ENCODE measurements around the gene TBC1D7.
"Not testable (repeated sequence)": the region's sequence is repeated elsewhere in the genome, so short reads cannot be mapped to it uniquely, and the experiment has no call there.

Gene TBC1D7

GRCh38 chr6:13355999-13356785 is 27.9 kb upstream of the TBC1D7 start:
- no peak for DNase-seq

- peak; percentile 80 for DNase-seq
These were observed 27.0 kb upstream of the TBC1D7 start for GRCh38 chr6:13355043-13355945.

GRCh38 chr6:13354331-13355042 is 26.1 kb upstream of the TBC1D7 start:
- peak; percentile 75 for DNase-seq

GRCh38 chr6:13352165-13352564 is 23.8 kb upstream of the TBC1D7 start:
- no peak for DNase-seq

GRCh38 chr6:13351271-13351670 is 22.9 kb upstream of the TBC1D7 start:
- no peak for DNase-seq

GRCh38 chr6:13349811-13350506 is 21.6 kb upstream of the TBC1D7 start:
- DNase-seq = no peak

- DNase-seq = no peak
These were observed 20.2 kb upstream of the TBC1D7 start for GRCh38 chr6:13348334-13349113.

GRCh38 chr6:13346245-13346644 is 17.9 kb upstream of the TBC1D7 start:
- no peak for DNase-seq

GRCh38 chr6:13342414-13343019 is 14.2 kb upstream of the TBC1D7 start:
- no peak for DNase-seq

GRCh38 chr6:13339863-13340630 is 11.7 kb upstream of the TBC1D7 start:
- DNase-seq = no peak

- DNase-seq = peak; percentile 11
These were observed 9.7 kb upstream of the TBC1D7 start for GRCh38 chr6:13338038-13338437.

GRCh38 chr6:13336553-13336952 is 8.2 kb upstream of the TBC1D7 start:
- DNase-seq = peak; percentile 71

- DNase-seq = peak; percentile 22
These were observed 6.6 kb upstream of the TBC1D7 start for GRCh38 chr6:13334953-13335352.

- DNase-seq = no peak
These were observed 4.0 kb upstream of the TBC1D7 start for GRCh38 chr6:13332349-13332706.

GRCh38 chr6:13331516-13332348 is 3.4 kb upstream of the TBC1D7 start:
- no peak for DNase-seq

GRCh38 chr6:13328875-13329183 is 492 bp upstream of the TBC1D7 start:
- DNase-seq = no peak

- no peak for DNase-seq
These were observed 654 bp downstream of the TBC1D7 start for GRCh38 chr6:13327691-13328075.

GRCh38 chr6:13326031-13326586 is 2.2 kb downstream of the TBC1D7 start:
- not testable (repeated sequence) for DNase-seq

GRCh38 chr6:13319891-13320564 is 8.3 kb downstream of the TBC1D7 start:
- no peak for DNase-seq

All from GDM1 (cell line).